Prostate gland (tissue), 2 donors: ENCODE data around the gene CCNF. TPM values are rescaled to one million over a fixed set of nuclear protein-coding genes. Genes with fewer than 3 reads are reported as not detected.

Experiments used
- DNase-seq: peaks from one replicate; pipeline ENCODE4 v3.0.0-alpha.2; 2019; ENCODE audit warnings: low spot score
- H3K27ac ChIP-seq, 2 donors: fragments of 200-600 bp; sonication (generic); 2 replicates each; pipeline ENCODE4 v1.5.1; 2017 to 2019
- H3K27me3 ChIP-seq: fragments of 200-600 bp; sonication (generic); replicated peaks from 2 replicates; pipeline ENCODE4 v1.5.1; 2019; ENCODE audit not compliant: insufficient read depth
- H3K36me3 ChIP-seq, 2 donors: fragments of 200-600 bp; sonication (generic); 1 replicate in 1 of 2; 2 replicates in 1 of 2; pipeline versions ENCODE4 v1.5.1 to v1.8.1; 2017 to 2019
- H3K4me1 ChIP-seq: fragments of 200-600 bp; sonication (generic); replicated peaks from 2 replicates; pipeline ENCODE4 v1.5.1; 2019
- H3K4me3 ChIP-seq, 2 donors: fragments of 200-600 bp; sonication (generic); 2 replicates each; pipeline ENCODE4 v1.5.1; 2017 to 2019
- H3K9me3 ChIP-seq: fragments of 200-600 bp; sonication (generic); 2 replicates; pipeline ENCODE4 v1.5.1; 2017
- CTCF ChIP-seq, 4 experiments: fragments of 200-600 bp in 2 of 4; fragments of 450-650 bp in 2 of 4; sonication (generic) in 2 of 4; IDR thresholded peaks; 1 replicate in 3 of 4; 2 replicates in 1 of 4; pipeline ENCODE4 v1.5.1; 2016 to 2019; ENCODE audit warnings: antibody characterized with exemption in 4 of 4, mild to moderate bottlenecking in 2 of 4, moderate library complexity in 2 of 4
- POLR2A ChIP-seq: fragments of 450-650 bp; IDR thresholded peaks from one replicate; pipeline ENCODE4 v1.6.1; 2016; ENCODE audit warnings: antibody characterized with exemption, mild to moderate bottlenecking
- POLR2AphosphoS5 ChIP-seq: sonication (generic); formaldehyde crosslinking; IDR thresholded peaks from one replicate; pipeline ENCODE4 v1.6.1; 2017; ENCODE audit warnings: antibody characterized with exemption
- WGBS: methylation state at CpG from one replicate; pipeline ENCODE4 v1.1.5; 2018; 5-methylcytosine and 5-hydroxymethylcytosine counted together
- intact Hi-C: fragments of 100-400 bp; cut with DNase I; formaldehyde crosslinking; loops from one replicate; pipeline ENCODE4 v1.14.2; 2022
- total RNA-seq, 2 donors: library from RNA; depleted of rRNA; stranded (reverse); fragments of >200 nt; gene quantifications; one replicate each; pipeline ENCODE4 v1.1.0, GENCODE V29; 2016

Gene CCNF
- total RNA-seq, 2 donors from 2014 or later = 7.3 to 8.0 TPM

GRCh38 chr16:2497116-2497630 is 67.9 kb downstream of the CCNF start:
- Histone ChIP-seq H3K9me3 (no peaks in the 10 kb centered on the region), H3K4me1 (peaks cover 13% of the 10 kb centered on the region), H3K27me3 (no peaks in the 10 kb centered on the region), H3K36me3 (no peaks in the 10 kb centered on the region), H3K4me3 (no peak overlapping the region), H3K27ac (peak overlapping the region in 1 of 2 donors; percentile 68)
- TF ChIP-seq POLR2AphosphoS5 = no peak
- TF ChIP-seq CTCF (IDR thresholded peaks at IDR 0.05) = no peak
- no peak for TF ChIP-seq POLR2A
- DNase-seq = no peak
- 42% methylated on average over 21 of the region's 21 CpGs for WGBS
- intact Hi-C loops = loop anchor here (5.0 kb wide), 1 partner anchor 70 kb away; the partner anchor contains the start of gene CCNF

DNA sequence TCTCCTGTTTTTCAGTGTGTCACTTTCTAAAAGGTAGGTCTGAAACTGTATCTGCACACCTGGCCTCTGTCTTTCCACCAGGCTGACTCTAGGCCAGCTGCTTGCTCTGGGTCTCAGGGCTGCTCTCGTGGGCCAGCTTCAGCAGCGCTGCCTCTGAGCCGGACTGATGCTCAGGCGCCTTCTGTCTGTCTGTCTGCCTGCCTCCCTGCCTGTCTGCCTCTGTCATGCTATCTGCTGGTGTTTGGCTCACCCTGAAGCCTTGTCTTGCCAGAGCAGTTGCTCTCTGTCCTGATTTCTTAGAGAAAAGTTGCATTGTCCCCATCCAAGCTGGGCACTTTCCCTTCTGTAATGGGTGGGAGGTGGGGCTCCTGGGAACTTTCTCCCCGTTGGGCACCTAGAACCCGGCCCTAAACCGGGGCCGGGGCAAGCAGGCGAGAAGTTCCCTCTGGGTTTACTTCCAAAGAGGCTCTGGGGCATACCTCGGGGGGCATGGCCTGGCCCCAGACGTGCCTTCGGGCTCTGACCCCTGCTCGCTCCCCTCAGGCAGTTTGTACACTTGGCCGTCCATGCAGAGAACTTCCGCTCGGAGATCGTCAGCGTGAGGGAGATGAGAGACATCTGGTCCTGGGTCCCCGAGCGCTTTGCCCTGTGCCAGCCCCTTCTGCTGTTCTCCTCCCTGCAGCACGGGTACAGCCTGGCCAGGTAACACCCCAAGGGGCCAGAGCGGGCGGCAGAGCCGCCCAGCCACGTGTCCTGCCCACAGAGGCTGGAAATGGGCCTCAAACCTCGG is 68.6 kb downstream of the CCNF start:
- no peaks in the 10 kb centered on the region for H3K36me3 ChIP-seq
- peaks cover 13% of the 10 kb centered on the region for H3K4me1 ChIP-seq
- peak overlapping the region; percentile 60 to 68 for H3K27ac ChIP-seq
- no peak for DNase-seq
- no peak overlapping the region for H3K4me3 ChIP-seq
- intact Hi-C loops = loop anchor here (5.0 kb wide), 1 partner anchor 71 kb away; the partner anchor contains the start of gene CCNF
- no peaks in the 10 kb centered on the region for H3K27me3 ChIP-seq
- H3K9me3 ChIP-seq = no peaks in the 10 kb centered on the region
- TF ChIP-seq POLR2A = no peak
- no peak for TF ChIP-seq POLR2AphosphoS5
- 68% methylated on average over 24 of the region's 26 CpGs for WGBS

- no peaks in the 10 kb centered on the region for H3K9me3 ChIP-seq
- intact Hi-C loops = loop anchor here (5.0 kb wide), 1 partner anchor 71 kb away; the partner anchor contains the start of gene CCNF
- peak overlapping the region; percentile 60 to 68 for H3K27ac ChIP-seq
- WGBS = 57% methylated on average over 14 of the region's 15 CpGs
- H3K4me1 ChIP-seq = peaks cover 13% of the 10 kb centered on the region
- no peaks in the 10 kb centered on the region for H3K36me3 ChIP-seq
- TF ChIP-seq POLR2AphosphoS5 (peak; percentile 86), CTCF (IDR thresholded peaks at IDR 0.05) (peak in 1 of 4 experiments; percentile 31), POLR2A (no peak)
- DNase-seq = peak; percentile 85
- H3K4me3 ChIP-seq = no peak overlapping the region
- no peaks in the 10 kb centered on the region for H3K27me3 ChIP-seq
These were observed 69.4 kb downstream of the CCNF start for GRCh38 chr16:2498531-2499253.

DNA sequence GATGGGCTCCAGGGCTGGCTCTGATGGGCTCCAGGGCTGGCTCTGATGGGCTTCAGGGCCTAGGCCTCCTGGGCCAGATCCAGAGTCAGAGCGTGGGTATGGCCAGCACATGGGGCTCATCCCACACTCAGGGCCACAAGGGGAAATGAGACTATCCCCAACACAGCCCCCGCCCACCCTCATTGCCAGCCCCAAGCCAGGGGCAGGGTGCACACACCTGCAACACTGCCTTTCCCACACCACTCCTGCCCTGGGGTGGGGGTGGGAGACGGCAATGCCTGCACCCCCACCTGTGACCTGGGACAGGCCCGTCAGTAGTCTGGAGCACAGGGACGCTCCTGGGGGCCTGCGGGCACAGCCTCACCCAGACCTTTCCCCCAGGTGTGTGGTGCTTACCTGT is 70.2 kb downstream of the CCNF start:
- no peak for DNase-seq
- intact Hi-C loops = loop anchor here (5.0 kb wide), 1 partner anchor 72 kb away; the partner anchor contains the start of gene CCNF
- no peaks in the 10 kb centered on the region for H3K9me3 ChIP-seq
- no peaks in the 10 kb centered on the region for H3K36me3 ChIP-seq
- H3K4me1 ChIP-seq = peaks cover 13% of the 10 kb centered on the region
- WGBS = 82% methylated on average over 5 of the region's 6 CpGs
- no peak overlapping the region for H3K4me3 ChIP-seq
- no peaks in the 10 kb centered on the region for H3K27me3 ChIP-seq
- no peak for TF ChIP-seq POLR2A
- no peak for TF ChIP-seq CTCF (IDR thresholded peaks at IDR 0.05)
- TF ChIP-seq POLR2AphosphoS5 = no peak
- peak overlapping the region; percentile 60 to 68 for H3K27ac ChIP-seq

- TF ChIP-seq POLR2A = no peak
- no peak for TF ChIP-seq POLR2AphosphoS5
- no peak for TF ChIP-seq CTCF (IDR thresholded peaks at IDR 0.05)
- no peak for DNase-seq
- H3K27ac ChIP-seq = peak overlapping the region in 1 of 2 donors; percentile 68
- intact Hi-C loops = loop anchor here (2.0 to 5.0 kb wide), 3 partner anchors 73 to 233 kb away; partner anchors contain the start of genes ABCA3, CCNF and RNPS1
- H3K4me1 ChIP-seq = peaks cover 13% of the 10 kb centered on the region
- no peaks in the 10 kb centered on the region for H3K27me3 ChIP-seq
- no peaks in the 10 kb centered on the region for H3K36me3 ChIP-seq
- no peak overlapping the region for H3K4me3 ChIP-seq
- H3K9me3 ChIP-seq = no peaks in the 10 kb centered on the region
- WGBS = 78% methylated on average over 24 of the region's 29 CpGs
These were observed 70.7 kb downstream of the CCNF start for GRCh38 chr16:2499890-2500429.
